ENCODE measurements around the gene TMEM229A. TPM values are rescaled to one million over a fixed set of nuclear protein-coding genes. Genes with fewer than 3 reads are reported as not detected.
"Not testable (repeated sequence)": the region's sequence is repeated elsewhere in the genome, so short reads cannot be mapped to it uniquely, and the experiment has no call there.

Gene TMEM229A
- total RNA-seq, 2 experiments from 2014 or later = not detected

DNA sequence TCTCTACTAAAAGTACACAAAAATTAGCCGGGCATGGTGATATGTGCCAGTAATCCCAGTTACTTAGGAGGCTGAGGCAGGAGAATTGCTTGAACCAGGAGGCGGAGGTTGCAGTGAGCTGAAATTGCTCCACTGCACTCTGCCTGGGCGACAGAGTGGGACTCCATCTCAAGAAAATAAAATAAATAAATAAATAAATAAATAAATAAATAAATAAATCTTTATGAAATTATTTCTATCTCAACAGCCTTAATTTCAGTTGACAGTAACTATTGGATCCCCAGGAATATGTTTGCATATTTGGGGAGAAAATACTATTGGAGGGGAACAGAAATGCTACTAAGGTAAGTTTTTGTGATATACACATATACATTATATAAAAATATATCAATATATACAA lies 20.0 kb downstream of the TMEM229A start:
- H3K36me3 ChIP-seq (ENCODE audit: insufficient read depth, low read length) = no peaks in the 10 kb centered on the region
- H3K9me3 ChIP-seq (ENCODE audit: control insufficient read depth in 1 of 2, insufficient read depth in 1 of 2, low read length in 2 of 2) = no peaks in the 10 kb centered on the region
- Mint-ChIP-seq H3K9me3 (no peaks in the 10 kb centered on the region), H3K4me1 (ENCODE audit: low read depth) (no peaks in the 10 kb centered on the region), H3K4me3 (no peak overlapping the region), H3K27me3 (no peaks in the 10 kb centered on the region), H3K27ac (no peak overlapping the region), H3K36me3 (ENCODE audit: low read depth) (no peaks in the 10 kb centered on the region)
- ATAC-seq (ENCODE audit: poor library complexity) = no peak
- H3K4me1 ChIP-seq (ENCODE audit: insufficient read depth, low read length) = no peaks in the 10 kb centered on the region
- no peak for TF ChIP-seq CTCF (IDR thresholded peaks at IDR 0.05)
- intact Hi-C loops (cut with DNase I, micrococcal nuclease) = no loop called here
- ChIA-PET POLR2A (no interaction called here), CTCF (no interaction called here)
- no peaks in the 10 kb centered on the region for H3K27me3 ChIP-seq (ENCODE audit: control insufficient read depth in 1 of 2, insufficient read depth in 2 of 2, low read length in 2 of 2)
- H3K4me3 ChIP-seq (ENCODE audit: low read length) = no peak overlapping the region
- H3K27ac ChIP-seq (ENCODE audit: low read depth in 1 of 2, low read length in 2 of 2) = no peak overlapping the region
- no peak for DNase-seq

GRCh38 chr7:124009321-124009720 lies 23.5 kb downstream of the TMEM229A start:
- Mint-ChIP-seq H3K4me3 (no peak overlapping the region), H3K4me1 (ENCODE audit: low read depth) (no peaks in the 10 kb centered on the region), H3K36me3 (ENCODE audit: low read depth) (no peaks in the 10 kb centered on the region), H3K9me3 (no peaks in the 10 kb centered on the region), H3K27me3 (no peaks in the 10 kb centered on the region), H3K27ac (no peak overlapping the region)
- DNase-seq = no peak
- Histone ChIP-seq H3K36me3 (ENCODE audit: insufficient read depth, low read length) (no peaks in the 10 kb centered on the region), H3K4me3 (ENCODE audit: low read length) (no peak overlapping the region), H3K27ac (ENCODE audit: low read depth in 1 of 2, low read length in 2 of 2) (no peak overlapping the region), H3K4me1 (ENCODE audit: insufficient read depth, low read length) (no peaks in the 10 kb centered on the region), H3K9me3 (ENCODE audit: control insufficient read depth in 1 of 2, insufficient read depth in 1 of 2, low read length in 2 of 2) (peaks cover 0 to 7% of the 10 kb centered on the region in 2 experiments), H3K27me3 (ENCODE audit: control insufficient read depth in 1 of 2, insufficient read depth in 2 of 2, low read length in 2 of 2) (peaks cover 0 to 3% of the 10 kb centered on the region in 2 experiments)
- CTCF ChIA-PET = no interaction called here
- no peak for ATAC-seq (ENCODE audit: poor library complexity)
- intact Hi-C loops (cut with DNase I, micrococcal nuclease) = no loop called here
- POLR2A ChIA-PET = no interaction called here
- no peak for TF ChIP-seq CTCF (IDR thresholded peaks at IDR 0.05)

GRCh38 chr7:124008296-124008695 lies 24.6 kb downstream of the TMEM229A start:
- H3K27ac Mint-ChIP-seq = not testable (repeated sequence)

DNA sequence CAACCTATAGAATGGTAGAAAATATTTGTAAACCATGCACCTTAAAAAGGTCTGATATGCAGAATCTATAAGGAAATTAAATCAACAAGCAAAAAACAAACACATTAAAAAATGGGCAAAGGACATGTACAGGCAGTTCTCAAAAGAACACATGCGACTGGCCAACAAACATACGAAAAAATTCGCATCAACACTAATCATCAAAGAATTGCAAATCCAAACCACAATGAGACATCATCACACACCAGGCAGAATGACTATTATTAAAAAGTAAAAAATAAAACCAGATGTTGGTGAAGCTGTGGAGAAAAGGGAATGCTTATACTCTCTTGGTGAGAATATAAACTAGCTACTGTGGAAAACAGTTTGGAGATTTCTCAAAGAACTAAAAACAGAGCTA lies 33.2 kb downstream of the TMEM229A start:
- no peak overlapping the region for H3K4me3 Mint-ChIP-seq
- no peaks in the 10 kb centered on the region for H3K4me1 Mint-ChIP-seq (ENCODE audit: low read depth)
- Histone ChIP-seq H3K4me1 (ENCODE audit: insufficient read depth, low read length) (no peaks in the 10 kb centered on the region), H3K36me3 (ENCODE audit: insufficient read depth, low read length) (no peaks in the 10 kb centered on the region), H3K9me3 (ENCODE audit: control insufficient read depth in 1 of 2, insufficient read depth in 1 of 2, low read length in 2 of 2) (peaks cover 5% of the 10 kb centered on the region in 2 experiments), H3K27me3 (ENCODE audit: control insufficient read depth in 1 of 2, insufficient read depth in 2 of 2, low read length in 2 of 2) (no peaks in the 10 kb centered on the region), H3K27ac (ENCODE audit: low read depth in 1 of 2, low read length in 2 of 2) (no peak overlapping the region), H3K4me3 (ENCODE audit: low read length) (no peak overlapping the region)
- ChIA-PET POLR2A (no interaction called here), CTCF (no interaction called here)
- DNase-seq (no peak), ATAC-seq (ENCODE audit: poor library complexity) (no peak)
- peaks cover 13% of the 10 kb centered on the region for H3K9me3 Mint-ChIP-seq
- H3K27me3 Mint-ChIP-seq = no peaks in the 10 kb centered on the region
- no peak for TF ChIP-seq CTCF (IDR thresholded peaks at IDR 0.05)
- no peaks in the 10 kb centered on the region for H3K36me3 Mint-ChIP-seq (ENCODE audit: low read depth)
- intact Hi-C loops (cut with DNase I, micrococcal nuclease) = no loop called here
- no peak overlapping the region for H3K27ac Mint-ChIP-seq

More at GRCh38 chr7:124008296-124008695, 24.6 kb downstream of the TMEM229A start:
- H3K4me3 ChIP-seq (ENCODE audit: low read length); H3K4me1 Mint-ChIP-seq (ENCODE audit: low read depth); H3K27me3 ChIP-seq (ENCODE audit: control insufficient read depth in 1 of 2, insufficient read depth in 2 of 2, low read length in 2 of 2); H3K4me1 ChIP-seq (ENCODE audit: insufficient read depth, low read length); POLR2A ChIA-PET; H3K4me3 Mint-ChIP-seq; H3K36me3 ChIP-seq (ENCODE audit: insufficient read depth, low read length); CTCF ChIA-PET; H3K27ac ChIP-seq (ENCODE audit: low read depth in 1 of 2, low read length in 2 of 2); H3K27me3 Mint-ChIP-seq; H3K36me3 Mint-ChIP-seq (ENCODE audit: low read depth); DNase-seq; H3K9me3 Mint-ChIP-seq; intact Hi-C loops (cut with DNase I, micrococcal nuclease); ATAC-seq (ENCODE audit: poor library complexity); H3K9me3 ChIP-seq (ENCODE audit: control insufficient read depth in 1 of 2, insufficient read depth in 1 of 2, low read length in 2 of 2): not testable (repeated sequence)
